PFSK-1 (cell line): Measurements from ENCODE around the gene C19orf25.

Experiments used
- FOXP2 ChIP-seq: optimal IDR thresholded peaks from 2 replicates; pipeline ENCODE3; 2011; ENCODE audit warnings: borderline replicate concordance, control low read depth, inconsistent platforms; ENCODE audit not compliant: insufficient read depth; ENCODE audit errors: extremely low read length, extremely low read depth
- POLR2AphosphoS5 ChIP-seq: IDR thresholded peaks from 2 replicates; pipeline ENCODE4 v1.6.1; 2012; ENCODE audit warnings: low read depth, mild to moderate bottlenecking, control low read depth, low read length, moderate library complexity
- SIN3A ChIP-seq: IDR thresholded peaks from 2 replicates; pipeline ENCODE4 v1.6.1; 2012; ENCODE audit warnings: mild to moderate bottlenecking, low read length, moderate library complexity, borderline replicate concordance; ENCODE audit not compliant: insufficient read depth
- TAF1 ChIP-seq: IDR thresholded peaks from 2 replicates; pipeline ENCODE4 v1.6.1; 2012; ENCODE audit warnings: low read length, control low read depth, borderline replicate concordance; ENCODE audit not compliant: insufficient read depth
- TF ChIP-seq, protein P1 (sequence below), 2 experiments: IDR thresholded peaks; 2 replicates each; pipeline versions ENCODE4 v1.6.1 to v1.8.0; 2011 to 2012; ENCODE audit warnings: low read depth in 2 of 2, low read length in 2 of 2, control low read depth in 1 of 2, inconsistent platforms in 1 of 2, mild to moderate bottlenecking in 1 of 2, moderate library complexity in 1 of 2; ENCODE audit not compliant: insufficient read depth in 1 of 2

The C19orf25 gene

DNA sequence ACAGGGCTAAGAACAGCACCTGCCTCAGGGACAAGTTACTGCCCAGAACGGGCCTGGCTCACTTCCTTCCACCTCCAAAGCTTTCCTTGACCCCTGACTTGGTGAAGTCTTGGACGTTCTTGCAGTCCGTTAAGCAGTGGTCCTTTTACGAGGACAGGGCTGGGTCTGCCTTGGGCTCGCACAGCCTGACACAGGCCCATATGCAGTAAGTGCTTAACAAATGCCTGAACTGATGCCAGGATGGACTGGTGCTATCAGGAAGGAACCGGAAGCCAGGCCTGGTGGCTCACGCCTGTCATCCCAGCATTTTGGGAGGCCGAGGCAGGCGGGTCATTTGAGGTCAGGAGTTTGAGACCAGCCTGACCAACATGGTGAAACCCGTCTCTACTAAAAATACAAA is 43.0 kb upstream of the C19orf25 start:
- TF ChIP-seq, protein P1, sequence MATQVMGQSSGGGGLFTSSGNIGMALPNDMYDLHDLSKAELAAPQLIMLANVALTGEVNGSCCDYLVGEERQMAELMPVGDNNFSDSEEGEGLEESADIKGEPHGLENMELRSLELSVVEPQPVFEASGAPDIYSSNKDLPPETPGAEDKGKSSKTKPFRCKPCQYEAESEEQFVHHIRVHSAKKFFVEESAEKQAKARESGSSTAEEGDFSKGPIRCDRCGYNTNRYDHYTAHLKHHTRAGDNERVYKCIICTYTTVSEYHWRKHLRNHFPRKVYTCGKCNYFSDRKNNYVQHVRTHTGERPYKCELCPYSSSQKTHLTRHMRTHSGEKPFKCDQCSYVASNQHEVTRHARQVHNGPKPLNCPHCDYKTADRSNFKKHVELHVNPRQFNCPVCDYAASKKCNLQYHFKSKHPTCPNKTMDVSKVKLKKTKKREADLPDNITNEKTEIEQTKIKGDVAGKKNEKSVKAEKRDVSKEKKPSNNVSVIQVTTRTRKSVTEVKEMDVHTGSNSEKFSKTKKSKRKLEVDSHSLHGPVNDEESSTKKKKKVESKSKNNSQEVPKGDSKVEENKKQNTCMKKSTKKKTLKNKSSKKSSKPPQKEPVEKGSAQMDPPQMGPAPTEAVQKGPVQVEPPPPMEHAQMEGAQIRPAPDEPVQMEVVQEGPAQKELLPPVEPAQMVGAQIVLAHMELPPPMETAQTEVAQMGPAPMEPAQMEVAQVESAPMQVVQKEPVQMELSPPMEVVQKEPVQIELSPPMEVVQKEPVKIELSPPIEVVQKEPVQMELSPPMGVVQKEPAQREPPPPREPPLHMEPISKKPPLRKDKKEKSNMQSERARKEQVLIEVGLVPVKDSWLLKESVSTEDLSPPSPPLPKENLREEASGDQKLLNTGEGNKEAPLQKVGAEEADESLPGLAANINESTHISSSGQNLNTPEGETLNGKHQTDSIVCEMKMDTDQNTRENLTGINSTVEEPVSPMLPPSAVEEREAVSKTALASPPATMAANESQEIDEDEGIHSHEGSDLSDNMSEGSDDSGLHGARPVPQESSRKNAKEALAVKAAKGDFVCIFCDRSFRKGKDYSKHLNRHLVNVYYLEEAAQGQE (IDR thresholded peaks at IDR 0.05; ENCODE audit: insufficient read depth in 1 of 2, low read depth in 2 of 2, low read length in 2 of 2): no peak
- no peak for TF ChIP-seq SIN3A
- TF ChIP-seq FOXP2: no peak
- TF ChIP-seq TAF1: no peak

DNA sequence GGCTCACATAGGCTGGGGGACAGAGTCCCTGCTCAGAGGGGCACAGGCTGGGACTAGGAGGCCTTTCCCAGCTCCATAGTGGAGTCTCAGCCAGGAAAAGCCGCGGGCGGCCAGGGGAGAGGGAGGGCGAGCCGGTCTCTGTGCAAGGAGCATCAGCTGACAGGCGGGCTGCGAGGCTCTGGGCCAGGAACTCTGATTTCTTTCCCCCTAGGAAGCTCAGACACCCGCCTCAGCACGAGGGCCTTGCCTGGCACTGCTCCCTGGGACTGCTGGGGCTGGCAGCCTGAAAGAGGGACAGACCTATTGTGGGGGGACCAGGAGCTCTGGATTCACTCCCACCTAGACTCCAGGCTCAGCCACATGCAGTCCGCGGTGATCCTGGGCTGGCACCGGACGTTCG is 42.6 kb upstream of the C19orf25 start:
- TF ChIP-seq FOXP2 (no peak), SIN3A (no peak), POLR2AphosphoS5 (no peak), TAF1 (no peak)
- TF ChIP-seq, protein P1 (IDR thresholded peaks at IDR 0.05; ENCODE audit: insufficient read depth in 1 of 2, low read depth in 2 of 2, low read length in 2 of 2): no peak

DNA sequence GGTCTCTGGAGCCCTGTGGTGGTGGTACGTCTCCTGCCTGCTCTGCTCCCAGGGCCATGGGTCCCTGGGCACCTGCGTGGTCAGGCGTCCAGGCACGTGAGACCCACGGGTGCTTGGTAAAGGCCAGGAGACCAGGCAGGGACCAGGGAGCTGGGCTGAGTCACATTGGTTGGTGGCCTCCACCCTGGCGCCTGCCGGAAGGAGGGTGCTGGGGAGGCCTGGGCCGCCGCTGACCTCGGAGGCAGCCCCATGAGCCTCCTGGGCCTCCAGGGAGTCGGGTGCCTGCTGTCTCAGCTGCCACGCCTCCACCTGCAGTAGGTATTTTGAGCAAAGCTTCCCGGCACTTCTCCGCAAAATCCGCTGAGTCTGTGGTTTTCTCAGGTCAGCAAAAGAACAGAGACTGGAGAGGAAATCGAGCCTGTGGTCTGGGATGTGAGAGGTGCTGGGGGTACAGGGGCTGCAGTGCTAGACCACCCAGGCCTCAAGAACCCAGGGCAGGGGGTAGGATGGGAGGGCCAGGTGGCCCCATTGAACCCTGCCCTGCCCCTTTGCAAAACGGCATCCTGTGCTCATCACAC is 41.3 kb upstream of the C19orf25 start:
- TF ChIP-seq, protein P1 (IDR thresholded peaks at IDR 0.05; ENCODE audit: insufficient read depth in 1 of 2, low read depth in 2 of 2, low read length in 2 of 2): no peak
- no peak for TF ChIP-seq SIN3A
- no peak for TF ChIP-seq TAF1
- TF ChIP-seq FOXP2: no peak
- TF ChIP-seq POLR2AphosphoS5: no peak

DNA sequence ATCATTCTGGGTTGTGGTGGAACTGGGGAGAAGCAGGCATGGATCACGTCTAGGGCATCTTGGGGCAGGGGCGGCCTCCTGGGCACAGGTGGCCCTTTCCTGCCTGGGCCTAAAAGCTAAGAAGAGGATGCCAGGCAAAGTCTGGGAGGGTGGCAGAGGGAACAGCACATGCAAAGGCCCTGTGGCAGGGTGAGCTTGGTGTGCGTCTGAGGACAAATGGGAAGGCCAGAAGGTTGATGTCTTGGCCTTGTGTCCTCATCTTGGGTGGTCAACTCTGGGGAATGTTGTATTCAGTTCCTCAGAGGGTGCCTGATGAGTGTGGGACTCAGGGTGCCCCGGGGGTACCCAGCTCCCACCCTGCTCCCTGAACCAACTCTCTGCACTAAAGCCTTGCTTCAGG is 39.5 kb upstream of the C19orf25 start:
- TF ChIP-seq FOXP2 (no peak), TAF1 (no peak), POLR2AphosphoS5 (no peak), SIN3A (no peak)
- TF ChIP-seq, protein P1 (IDR thresholded peaks at IDR 0.05; ENCODE audit: insufficient read depth in 1 of 2, low read depth in 2 of 2, low read length in 2 of 2): no peak

DNA sequence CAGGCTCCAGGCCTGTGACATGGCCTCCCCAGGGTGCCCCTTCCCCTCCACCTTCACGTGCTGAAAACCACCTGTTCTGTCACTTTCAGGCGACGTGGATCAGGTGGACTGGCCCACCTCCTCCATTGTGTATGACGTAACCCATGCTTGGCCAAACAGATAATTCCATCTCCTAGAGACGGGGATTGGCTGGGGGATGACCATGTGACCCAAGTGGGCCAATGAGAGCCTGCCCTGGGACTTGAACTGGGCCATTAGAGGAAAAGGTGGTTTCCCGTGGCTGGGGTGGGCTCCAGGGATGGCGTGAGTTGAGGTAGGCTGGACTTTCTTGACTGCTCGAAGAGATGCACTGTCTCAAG is 37.4 kb upstream of the C19orf25 start:
- TF ChIP-seq SIN3A: no peak
- TF ChIP-seq POLR2AphosphoS5: no peak
- no peak for TF ChIP-seq FOXP2
- TF ChIP-seq, protein P1 (IDR thresholded peaks at IDR 0.05; ENCODE audit: insufficient read depth in 1 of 2, low read depth in 2 of 2, low read length in 2 of 2): no peak
- TF ChIP-seq TAF1: no peak
